Colonic mucosa (tissue), 4 donors: ENCODE data around the gene TM4SF5. TPM values are rescaled to one million over a fixed set of nuclear protein-coding genes. Genes with fewer than 3 reads are reported as not detected.

Experiments used
- DNase-seq: peaks from one replicate; pipeline ENCODE4 v3.0.0-alpha.2; 2020
- H3K27ac ChIP-seq: fragments of 200-600 bp; one replicate; pipeline ENCODE4 v1.8.0; 2021
- H3K27me3 ChIP-seq: fragments of 200-600 bp; one replicate; pipeline ENCODE4 v1.8.0; 2021
- H3K36me3 ChIP-seq: fragments of 200-600 bp; one replicate; pipeline ENCODE4 v1.8.0; 2021
- H3K4me1 ChIP-seq: fragments of 200-600 bp; one replicate; pipeline ENCODE4 v1.8.0; 2021; ENCODE audit warnings: mild to moderate bottlenecking
- H3K4me3 ChIP-seq: fragments of 200-600 bp; one replicate; pipeline ENCODE4 v1.8.0; 2021
- H3K9ac ChIP-seq, 2 donors: one replicate each; pipeline ENCODE4 v1.7.0; 2013; ENCODE audit warnings: control low read depth in 2 of 2, low read depth in 2 of 2, low read length in 2 of 2
- H3K9me3 ChIP-seq: fragments of 200-600 bp; one replicate; pipeline ENCODE4 v1.8.0; 2021
- intact Hi-C: fragments of 100-400 bp; cut with DNase I; formaldehyde crosslinking; loops from one replicate; pipeline ENCODE4 v1.14.1; 2022
- total RNA-seq, 2 donors: library from RNA; stranded (reverse); fragmentation: NEBNext Ultra II Directional in 1 of 2; extraction: Animal tissue kit (Norgen Biotek cat#: 25700) in 1 of 2; gene quantifications; one replicate each; pipeline ENCODE4 v1.2.1, GENCODE V29; 2021
- TF ChIP-seq, protein P1 (sequence below): fragments of 200-600 bp; IDR thresholded peaks from one replicate; pipeline ENCODE4 v1.8.0; 2022; ENCODE audit warnings: antibody characterized with exemption, mild to moderate bottlenecking
- donor health status: healthy.
- donor health status: DM: no; HTN: no; CAD: no.
- donor health status: DM: no; HTN: no; CAD: no.

The TM4SF5 gene
- total RNA-seq, 2 donors from 2014 or later = 15.1 to 37.7 TPM

DNA sequence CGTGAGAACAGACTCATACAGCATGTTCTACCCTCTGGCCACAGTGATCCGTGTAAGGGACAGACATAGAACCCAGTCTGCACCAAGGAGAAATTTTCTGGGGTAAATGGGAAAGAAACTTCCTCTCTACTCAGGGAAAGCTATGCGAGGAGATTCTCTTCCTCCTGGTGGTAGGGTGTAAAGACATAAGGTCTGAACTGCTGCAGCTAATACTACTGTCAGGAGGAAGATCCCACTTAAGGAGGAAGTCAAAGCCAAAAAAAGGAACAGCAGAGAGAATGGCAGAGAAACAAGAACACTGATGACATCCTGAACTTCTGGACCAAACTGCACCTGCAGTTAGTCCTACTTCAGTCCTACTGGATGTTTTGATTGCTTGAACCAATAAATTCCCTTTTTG lies 7.1 kb upstream of the TM4SF5 start:
- no peaks in the 10 kb centered on the region for H3K9me3 ChIP-seq
- no peaks in the 10 kb centered on the region for H3K4me1 ChIP-seq
- no peak overlapping the region for H3K27ac ChIP-seq
- no peak overlapping the region for H3K9ac ChIP-seq
- no peak for DNase-seq
- no peaks in the 10 kb centered on the region for H3K27me3 ChIP-seq
- no peaks in the 10 kb centered on the region for H3K36me3 ChIP-seq
- intact Hi-C loops = no loop called here
- no peak overlapping the region for H3K4me3 ChIP-seq
- TF ChIP-seq, protein P1, sequence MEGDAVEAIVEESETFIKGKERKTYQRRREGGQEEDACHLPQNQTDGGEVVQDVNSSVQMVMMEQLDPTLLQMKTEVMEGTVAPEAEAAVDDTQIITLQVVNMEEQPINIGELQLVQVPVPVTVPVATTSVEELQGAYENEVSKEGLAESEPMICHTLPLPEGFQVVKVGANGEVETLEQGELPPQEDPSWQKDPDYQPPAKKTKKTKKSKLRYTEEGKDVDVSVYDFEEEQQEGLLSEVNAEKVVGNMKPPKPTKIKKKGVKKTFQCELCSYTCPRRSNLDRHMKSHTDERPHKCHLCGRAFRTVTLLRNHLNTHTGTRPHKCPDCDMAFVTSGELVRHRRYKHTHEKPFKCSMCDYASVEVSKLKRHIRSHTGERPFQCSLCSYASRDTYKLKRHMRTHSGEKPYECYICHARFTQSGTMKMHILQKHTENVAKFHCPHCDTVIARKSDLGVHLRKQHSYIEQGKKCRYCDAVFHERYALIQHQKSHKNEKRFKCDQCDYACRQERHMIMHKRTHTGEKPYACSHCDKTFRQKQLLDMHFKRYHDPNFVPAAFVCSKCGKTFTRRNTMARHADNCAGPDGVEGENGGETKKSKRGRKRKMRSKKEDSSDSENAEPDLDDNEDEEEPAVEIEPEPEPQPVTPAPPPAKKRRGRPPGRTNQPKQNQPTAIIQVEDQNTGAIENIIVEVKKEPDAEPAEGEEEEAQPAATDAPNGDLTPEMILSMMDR = no peak

DNA sequence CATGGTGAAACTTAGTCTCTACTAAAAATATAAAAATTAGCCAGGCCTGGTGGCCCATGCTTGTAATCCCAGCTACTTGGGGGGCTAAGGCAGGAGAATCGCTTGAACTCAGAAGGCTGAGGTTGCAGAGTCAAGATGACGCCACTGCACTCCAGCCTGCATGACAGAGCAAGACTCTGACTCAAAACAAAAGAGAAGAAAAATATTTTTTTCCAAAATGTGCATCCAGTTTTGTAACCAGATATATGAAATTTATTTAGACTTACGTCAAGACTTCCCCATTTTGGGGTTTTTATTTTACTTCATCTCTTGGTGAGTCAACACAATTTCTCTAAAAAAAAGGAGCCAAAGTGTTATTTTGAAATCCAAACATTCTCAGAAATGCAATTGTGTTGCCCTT lies 5.5 kb upstream of the TM4SF5 start:
- Histone ChIP-seq H3K9ac (no peak overlapping the region), H3K4me3 (no peak overlapping the region), H3K4me1 (no peaks in the 10 kb centered on the region), H3K27ac (no peak overlapping the region), H3K36me3 (no peaks in the 10 kb centered on the region), H3K9me3 (no peaks in the 10 kb centered on the region), H3K27me3 (no peaks in the 10 kb centered on the region)
- intact Hi-C loops = no loop called here
- TF ChIP-seq, protein P1 = no peak
- no peak for DNase-seq

DNA sequence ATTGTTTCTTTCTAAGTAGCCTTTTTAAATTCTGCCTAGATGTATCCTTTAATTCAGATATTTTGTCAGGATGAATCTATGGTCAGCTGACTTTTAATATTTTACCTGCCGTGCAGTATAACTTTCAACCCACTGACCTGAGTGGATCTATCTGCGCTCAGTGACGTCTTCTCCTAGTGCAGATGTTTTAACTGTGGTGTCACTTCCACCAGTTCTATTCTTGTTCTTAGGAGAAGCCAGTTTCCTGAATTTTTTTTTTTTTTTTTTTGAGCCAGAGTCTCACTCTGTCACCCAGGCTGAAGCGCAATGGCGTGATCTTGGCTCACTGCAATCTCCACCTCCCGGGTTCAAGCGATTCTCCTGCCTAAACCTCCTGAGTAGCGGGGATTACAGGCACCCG lies 5.0 kb upstream of the TM4SF5 start:
- intact Hi-C loops = no loop called here
- TF ChIP-seq, protein P1 = no peak
- H3K27ac ChIP-seq = no peak overlapping the region
- no peaks in the 10 kb centered on the region for H3K4me1 ChIP-seq
- H3K4me3 ChIP-seq = no peak overlapping the region
- no peak for DNase-seq
- no peak overlapping the region for H3K9ac ChIP-seq
- no peaks in the 10 kb centered on the region for H3K36me3 ChIP-seq
- no peaks in the 10 kb centered on the region for H3K9me3 ChIP-seq
- no peaks in the 10 kb centered on the region for H3K27me3 ChIP-seq

DNA sequence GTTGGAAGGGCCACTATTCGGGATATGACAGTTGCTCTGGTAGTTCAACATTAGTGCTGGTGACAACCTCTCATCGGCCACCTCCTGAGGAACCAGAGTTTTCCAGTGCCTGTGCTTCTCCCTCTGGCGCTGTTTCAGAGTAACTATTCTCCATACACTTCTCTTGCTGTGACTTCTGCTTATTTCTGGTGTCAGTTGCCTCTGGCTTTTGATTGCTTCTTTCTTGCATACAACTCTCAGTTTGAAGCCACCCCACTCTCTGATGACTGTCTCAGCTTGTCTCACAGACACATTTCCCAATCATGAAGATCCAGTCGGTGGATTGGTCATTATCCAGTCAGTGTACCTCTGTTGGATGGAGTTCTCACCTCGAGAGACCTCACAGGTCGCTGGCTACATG lies 3.4 kb upstream of the TM4SF5 start:
- no peaks in the 10 kb centered on the region for H3K36me3 ChIP-seq
- DNase-seq = no peak
- no peaks in the 10 kb centered on the region for H3K4me1 ChIP-seq
- H3K9me3 ChIP-seq = no peaks in the 10 kb centered on the region
- intact Hi-C loops = no loop called here
- H3K27ac ChIP-seq = no peak overlapping the region
- no peaks in the 10 kb centered on the region for H3K27me3 ChIP-seq
- no peak overlapping the region for H3K4me3 ChIP-seq
- TF ChIP-seq, protein P1 = no peak
- no peak overlapping the region for H3K9ac ChIP-seq

DNA sequence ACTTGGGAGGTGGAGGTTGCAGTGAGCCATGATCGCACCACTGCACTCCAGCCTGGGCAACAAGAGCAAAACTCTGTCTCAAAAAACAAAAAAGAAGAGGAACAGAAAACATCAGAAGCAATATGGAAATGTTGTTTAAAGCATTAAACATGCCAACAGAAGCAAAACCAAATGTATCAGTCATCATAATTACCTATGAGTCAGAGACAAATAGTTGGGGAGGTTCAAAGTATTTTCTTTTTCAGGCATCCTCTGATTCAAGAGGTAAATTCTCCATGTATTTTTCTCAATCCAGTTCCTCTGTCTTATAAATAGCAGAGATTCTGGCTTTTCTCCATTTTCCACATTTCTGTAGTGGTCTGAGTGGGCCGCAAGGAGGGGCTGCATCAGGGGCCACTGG lies 2.1 kb upstream of the TM4SF5 start:
- H3K4me3 ChIP-seq = no peak overlapping the region
- H3K27ac ChIP-seq = no peak overlapping the region
- H3K4me1 ChIP-seq = no peaks in the 10 kb centered on the region
- H3K9ac ChIP-seq = no peak overlapping the region
- intact Hi-C loops = no loop called here
- no peak for DNase-seq
- H3K27me3 ChIP-seq = no peaks in the 10 kb centered on the region
- H3K9me3 ChIP-seq = no peaks in the 10 kb centered on the region
- H3K36me3 ChIP-seq = no peaks in the 10 kb centered on the region
- TF ChIP-seq, protein P1 = no peak

DNA sequence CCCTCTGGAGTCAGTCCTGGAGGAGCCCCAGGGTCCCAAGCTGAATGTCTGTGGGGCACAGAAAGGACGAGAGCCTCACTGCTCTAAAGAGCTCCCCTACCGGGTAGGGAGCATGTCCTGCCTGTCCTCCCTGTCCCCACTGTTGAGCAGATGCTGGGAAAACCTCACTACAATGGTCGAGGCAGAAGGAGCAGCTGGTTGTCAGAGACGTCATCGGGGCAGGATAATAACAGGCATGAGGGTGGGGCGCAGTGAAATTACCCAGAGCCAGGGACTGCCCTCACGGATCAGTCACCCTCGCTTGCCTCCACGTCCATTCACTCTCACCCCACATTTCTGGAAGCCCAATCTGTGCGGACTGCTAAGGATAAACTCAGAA lies 538 bp downstream of the TM4SF5 start:
- Histone ChIP-seq H3K9me3 (no peaks in the 10 kb centered on the region), H3K4me3 (no peak overlapping the region), H3K9ac (peak overlapping the region in 1 of 2 donors; percentile 81), H3K36me3 (no peaks in the 10 kb centered on the region), H3K27me3 (no peaks in the 10 kb centered on the region), H3K4me1 (no peaks in the 10 kb centered on the region), H3K27ac (peak overlapping the region; percentile 71)
- intact Hi-C loops = no loop called here
- TF ChIP-seq, protein P1 = no peak
- peak; percentile 74 for DNase-seq
